ENCODE results near the gene KRTAP10-12.

KRTAP10-12 gene

DNA sequence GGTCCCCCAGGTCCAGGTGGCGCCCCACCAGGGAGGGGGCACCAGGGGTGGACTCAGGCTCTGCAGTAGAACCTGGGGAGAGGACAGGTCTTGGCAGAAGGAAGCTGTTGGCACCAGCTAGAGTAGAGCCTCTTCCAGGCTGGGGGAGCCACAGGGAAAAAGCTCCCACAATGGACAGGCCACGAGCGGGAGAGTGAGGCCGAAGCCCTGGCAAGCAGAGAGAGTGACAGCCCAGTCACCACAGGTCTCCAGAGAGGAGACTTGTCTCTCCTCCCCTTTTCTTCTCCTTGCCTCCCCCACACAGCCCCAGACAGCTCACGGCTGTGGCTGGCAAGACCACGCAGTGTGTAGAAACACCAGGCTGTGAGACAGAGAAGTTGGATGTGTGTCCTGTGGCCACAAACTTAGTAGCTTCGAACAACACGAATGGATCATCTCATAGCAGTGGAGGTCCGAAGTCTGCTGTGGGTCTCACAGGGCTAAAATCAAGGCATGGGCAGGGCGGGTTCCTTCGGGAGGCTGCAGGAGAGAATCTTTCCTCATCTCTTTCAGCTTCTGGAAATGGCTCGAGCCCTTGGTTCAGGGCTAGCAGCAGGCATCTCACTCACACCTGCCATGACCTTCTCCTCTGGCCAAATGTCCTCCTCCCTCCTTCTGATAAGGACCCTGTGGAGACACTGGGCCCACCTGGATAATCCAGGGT, 45.8 kb upstream of the KRTAP10-12 start:
- H3K4me3 ChIP-seq (replicated peaks; ENCODE audit: low read depth, low read length), result no peak overlapping the region
- no peak for DNase-seq (ENCODE audit: extremely low read depth, insufficient read length)
- H3K36me3 ChIP-seq (ENCODE audit: control insufficient read depth, insufficient read depth, low read length), result no peaks in the 10 kb centered on the region
- no peaks in the 10 kb centered on the region for H3K27me3 ChIP-seq (replicated peaks; ENCODE audit: control insufficient read depth, insufficient read depth, low read length)
- TF ChIP-seq, protein P1, sequence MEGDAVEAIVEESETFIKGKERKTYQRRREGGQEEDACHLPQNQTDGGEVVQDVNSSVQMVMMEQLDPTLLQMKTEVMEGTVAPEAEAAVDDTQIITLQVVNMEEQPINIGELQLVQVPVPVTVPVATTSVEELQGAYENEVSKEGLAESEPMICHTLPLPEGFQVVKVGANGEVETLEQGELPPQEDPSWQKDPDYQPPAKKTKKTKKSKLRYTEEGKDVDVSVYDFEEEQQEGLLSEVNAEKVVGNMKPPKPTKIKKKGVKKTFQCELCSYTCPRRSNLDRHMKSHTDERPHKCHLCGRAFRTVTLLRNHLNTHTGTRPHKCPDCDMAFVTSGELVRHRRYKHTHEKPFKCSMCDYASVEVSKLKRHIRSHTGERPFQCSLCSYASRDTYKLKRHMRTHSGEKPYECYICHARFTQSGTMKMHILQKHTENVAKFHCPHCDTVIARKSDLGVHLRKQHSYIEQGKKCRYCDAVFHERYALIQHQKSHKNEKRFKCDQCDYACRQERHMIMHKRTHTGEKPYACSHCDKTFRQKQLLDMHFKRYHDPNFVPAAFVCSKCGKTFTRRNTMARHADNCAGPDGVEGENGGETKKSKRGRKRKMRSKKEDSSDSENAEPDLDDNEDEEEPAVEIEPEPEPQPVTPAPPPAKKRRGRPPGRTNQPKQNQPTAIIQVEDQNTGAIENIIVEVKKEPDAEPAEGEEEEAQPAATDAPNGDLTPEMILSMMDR (IDR thresholded peaks at IDR 0.05; ENCODE audit: insufficient read depth, low read length, poor library complexity, severe bottlenecking), result no peak

DNA sequence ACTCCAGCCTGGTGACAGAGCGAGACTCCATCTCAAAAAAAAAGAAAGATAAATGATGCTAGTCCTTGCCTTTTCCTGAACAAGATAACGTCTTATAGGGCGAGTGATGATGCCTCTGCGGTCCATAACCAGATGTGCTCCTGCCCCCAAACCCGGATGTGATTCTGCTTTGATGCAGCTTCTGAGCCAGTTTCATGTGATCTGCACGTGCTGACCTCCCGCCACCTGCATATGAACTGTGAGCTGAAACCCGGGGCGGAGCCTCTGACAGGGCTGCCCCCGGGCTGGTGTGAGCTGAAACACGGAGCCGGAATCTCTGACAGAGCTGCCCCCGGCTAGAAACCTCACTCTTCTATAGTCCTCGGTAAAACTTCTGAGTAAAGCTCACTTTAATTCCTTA, 43.8 kb upstream of the KRTAP10-12 start:
- no peak for DNase-seq (ENCODE audit: extremely low read depth, insufficient read length)
- Histone ChIP-seq H3K36me3 (ENCODE audit: control insufficient read depth, insufficient read depth, low read length) (no peaks in the 10 kb centered on the region), H3K27me3 (replicated peaks; ENCODE audit: control insufficient read depth, insufficient read depth, low read length) (no peaks in the 10 kb centered on the region), H3K4me3 (replicated peaks; ENCODE audit: low read depth, low read length) (no peak overlapping the region)
- TF ChIP-seq, protein P1 (IDR thresholded peaks at IDR 0.05; ENCODE audit: insufficient read depth, low read length, poor library complexity, severe bottlenecking), result no peak

DNA sequence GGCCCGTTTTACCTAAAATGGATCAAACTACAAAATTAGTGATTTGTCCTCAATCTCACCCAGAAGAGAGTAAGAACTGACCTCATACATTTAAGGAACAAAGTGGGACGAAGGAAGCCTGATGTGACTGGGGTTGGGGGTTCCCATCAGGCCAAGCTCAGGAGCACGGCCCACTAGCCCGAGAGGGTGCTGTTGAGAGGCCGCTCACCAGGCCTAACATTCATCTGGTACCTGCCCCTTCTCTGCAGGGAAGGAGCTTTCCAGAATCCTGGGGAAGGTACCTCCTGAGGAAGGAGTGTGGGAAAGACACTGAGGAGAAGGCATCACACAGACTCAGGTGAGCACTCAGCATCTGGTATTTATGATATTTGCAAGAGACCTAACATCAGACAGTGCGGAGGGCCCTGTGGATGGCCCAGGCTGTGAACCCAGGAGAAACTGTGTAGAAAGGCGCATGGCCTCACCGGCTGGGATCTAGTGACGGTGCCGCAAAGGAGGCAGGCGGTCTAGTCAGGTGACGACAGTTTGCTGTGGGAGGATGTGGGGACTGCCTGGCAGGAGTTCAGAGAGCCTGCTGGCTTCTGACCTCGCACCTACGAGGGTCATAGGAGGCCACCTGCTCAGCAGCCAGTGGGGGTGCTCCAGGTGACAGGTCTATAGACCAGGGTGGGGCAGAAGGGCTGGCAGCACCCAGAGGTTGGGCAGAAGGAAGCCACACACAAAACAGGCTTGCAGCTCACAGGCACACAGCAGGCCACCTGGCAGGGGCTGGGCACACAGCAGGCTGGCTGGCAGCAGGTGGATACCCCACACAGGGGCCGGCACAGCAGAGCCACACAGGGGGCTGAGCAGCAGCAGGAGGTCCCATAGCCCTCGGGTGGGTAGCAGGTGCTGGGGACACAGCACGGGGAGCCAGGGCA, 43.1 kb upstream of the KRTAP10-12 start:
- no peak overlapping the region for H3K4me3 ChIP-seq (replicated peaks; ENCODE audit: low read depth, low read length)
- H3K36me3 ChIP-seq (ENCODE audit: control insufficient read depth, insufficient read depth, low read length), result no peaks in the 10 kb centered on the region
- no peaks in the 10 kb centered on the region for H3K27me3 ChIP-seq (replicated peaks; ENCODE audit: control insufficient read depth, insufficient read depth, low read length)
- DNase-seq (ENCODE audit: extremely low read depth, insufficient read length), result no peak
- TF ChIP-seq, protein P1 (IDR thresholded peaks at IDR 0.05; ENCODE audit: insufficient read depth, low read length, poor library complexity, severe bottlenecking), result no peak

DNA sequence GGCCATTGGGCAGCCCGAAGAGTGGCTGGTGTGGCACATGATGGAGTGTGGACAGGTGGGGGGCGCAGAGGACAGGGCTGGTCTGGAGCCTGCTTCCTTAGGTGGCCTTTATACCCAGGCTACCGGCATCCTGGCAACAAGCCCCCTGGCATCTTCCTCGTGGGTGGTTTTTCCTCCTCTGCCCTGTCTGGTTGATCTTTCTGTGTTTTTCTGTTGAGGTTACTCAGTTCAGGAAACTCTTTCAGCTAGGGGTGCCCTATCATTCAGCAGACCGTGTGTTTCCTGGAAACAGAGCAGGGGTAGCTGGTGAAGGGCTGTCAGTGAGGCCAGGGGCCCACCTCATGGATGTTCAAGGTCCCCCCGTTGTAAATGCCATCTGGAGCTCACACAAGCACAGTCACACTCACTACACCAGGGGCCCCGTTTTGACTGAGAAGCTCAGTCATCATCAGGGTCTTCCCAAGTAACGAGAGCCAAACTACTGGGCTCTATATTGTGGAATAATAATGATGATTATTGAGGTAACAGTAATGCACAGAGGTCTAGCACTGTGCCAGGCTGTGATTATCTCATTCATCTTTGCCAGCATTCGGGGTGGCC, 42.3 kb upstream of the KRTAP10-12 start, which contains the start of gene KRTAP12-4:
TSS of gene KRTAP12-4 (minus strand) at position 84 of the 600 bp plus-strand sequence. CDS start at position 39, 45 bp downstream.
- no peak within 1 kb of the TSS for H3K4me3 ChIP-seq (replicated peaks; ENCODE audit: low read depth, low read length)
- DNase-seq (ENCODE audit: extremely low read depth, insufficient read length), result no peak
- H3K36me3 ChIP-seq (ENCODE audit: control insufficient read depth, insufficient read depth, low read length), result no peaks in the 10 kb centered on the region
- H3K27me3 ChIP-seq (replicated peaks; ENCODE audit: control insufficient read depth, insufficient read depth, low read length), result no peaks in the 10 kb centered on the region
- TF ChIP-seq, protein P1 (IDR thresholded peaks at IDR 0.05; ENCODE audit: insufficient read depth, low read length, poor library complexity, severe bottlenecking), result no peak

DNA sequence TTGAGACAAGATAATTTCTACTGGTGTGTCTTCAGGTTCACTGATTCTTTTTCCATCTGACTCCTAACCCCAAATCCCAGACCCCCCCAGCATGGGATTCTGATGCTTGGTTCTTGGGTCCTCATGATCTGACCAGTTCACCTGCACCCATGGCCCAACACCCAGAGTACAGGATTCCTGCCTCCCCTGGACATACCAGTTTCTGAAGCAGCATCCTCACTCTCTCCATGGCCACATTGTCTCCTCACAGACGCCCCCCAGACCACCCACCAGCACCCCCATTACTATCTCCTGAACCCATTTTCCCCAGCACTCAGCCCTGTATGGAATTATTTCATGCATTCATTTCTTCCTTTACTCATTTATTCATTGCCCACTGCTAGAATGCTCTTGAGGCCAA, 40.1 kb upstream of the KRTAP10-12 start:
- TF ChIP-seq, protein P1 (IDR thresholded peaks at IDR 0.05; ENCODE audit: insufficient read depth, low read length, poor library complexity, severe bottlenecking), result no peak
- Histone ChIP-seq H3K4me3 (replicated peaks; ENCODE audit: low read depth, low read length) (no peak overlapping the region), H3K27me3 (replicated peaks; ENCODE audit: control insufficient read depth, insufficient read depth, low read length) (no peaks in the 10 kb centered on the region), H3K36me3 (ENCODE audit: control insufficient read depth, insufficient read depth, low read length) (no peaks in the 10 kb centered on the region)
- DNase-seq (ENCODE audit: extremely low read depth, insufficient read length), result no peak

Data from GM06990 (cell line).